Muscle layer of colon (tissue), 2 donors: Measurements from ENCODE around the gene CHRDL2.
A peak's percentile ranks its signal among the peaks of the same experiment; 100 is the strongest.

Source experiments
- H3K27ac ChIP-seq: one replicate; pipeline ENCODE4 v1.7.0; 2013; ENCODE audit warnings: low read depth, mild to moderate bottlenecking, low read length, moderate library complexity
- H3K27me3 ChIP-seq, 2 donors: one replicate each; pipeline ENCODE4 v1.7.0; 2013; ENCODE audit warnings: low read length in 2 of 2, mild to moderate bottlenecking in 2 of 2; ENCODE audit not compliant: insufficient read depth in 2 of 2, control insufficient read depth in 1 of 2
- H3K36me3 ChIP-seq: one replicate; pipeline ENCODE4 v1.7.0; 2013; ENCODE audit warnings: mild to moderate bottlenecking, low read length; ENCODE audit not compliant: insufficient read depth
- H3K4me1 ChIP-seq: one replicate; pipeline ENCODE4 v1.7.0; 2013; ENCODE audit warnings: mild to moderate bottlenecking, low read length; ENCODE audit not compliant: insufficient read depth
- H3K4me3 ChIP-seq, 2 donors: one replicate each; pipeline ENCODE4 v1.7.0; 2013; ENCODE audit warnings: low read length in 2 of 2, low read depth in 1 of 2, mild to moderate bottlenecking in 1 of 2, moderate library complexity in 1 of 2
- H3K9ac ChIP-seq: one replicate; pipeline ENCODE4 v1.7.0; 2013; ENCODE audit warnings: low read length
- H3K9me3 ChIP-seq: one replicate; pipeline ENCODE4 v1.7.0; 2013; ENCODE audit warnings: mild to moderate bottlenecking, low read length
- donor health status: abdominal sarcoma.
- donor health status: Adenocarcinoma of cecum.

CHRDL2 gene

GRCh38 chr11:74725701-74726100, 5.5 kb downstream of the CHRDL2 start:
- Histone ChIP-seq H3K27me3 (peaks cover 2 to 5% of the 10 kb centered on the region in 2 donors), H3K9me3 (no peaks in the 10 kb centered on the region), H3K4me3 (no peak overlapping the region), H3K4me1 (peaks cover 56% of the 10 kb centered on the region), H3K27ac (peak overlapping the region; percentile 74), H3K36me3 (no peaks in the 10 kb centered on the region), H3K9ac (no peak overlapping the region)

GRCh38 chr11:74723511-74723910, 7.7 kb downstream of the CHRDL2 start:
- Histone ChIP-seq H3K9ac (no peak overlapping the region), H3K9me3 (no peaks in the 10 kb centered on the region), H3K4me1 (peaks cover 65% of the 10 kb centered on the region), H3K27me3 (no peaks in the 10 kb centered on the region), H3K27ac (no peak overlapping the region), H3K36me3 (no peaks in the 10 kb centered on the region), H3K4me3 (no peak overlapping the region)

- Histone ChIP-seq H3K36me3 (no peaks in the 10 kb centered on the region), H3K9ac (no peak overlapping the region), H3K4me1 (peaks cover 80% of the 10 kb centered on the region), H3K9me3 (no peaks in the 10 kb centered on the region), H3K27me3 (no peaks in the 10 kb centered on the region), H3K27ac (peak overlapping the region; percentile 83), H3K4me3 (no peak overlapping the region)
Measured at GRCh38 chr11:74721479-74721835, 9.8 kb downstream of the CHRDL2 start.

GRCh38 chr11:74720596-74721478, 10.4 kb downstream of the CHRDL2 start:
- H3K9ac ChIP-seq = no peak overlapping the region
- H3K9me3 ChIP-seq = no peaks in the 10 kb centered on the region
- no peaks in the 10 kb centered on the region for H3K36me3 ChIP-seq
- no peak overlapping the region for H3K4me3 ChIP-seq
- peak overlapping the region; percentile 83 for H3K27ac ChIP-seq
- no peaks in the 10 kb centered on the region for H3K27me3 ChIP-seq
- H3K4me1 ChIP-seq = peaks cover 74% of the 10 kb centered on the region

- no peaks in the 10 kb centered on the region for H3K9me3 ChIP-seq
- H3K4me1 ChIP-seq = peaks cover 67% of the 10 kb centered on the region
- H3K9ac ChIP-seq = no peak overlapping the region
- no peaks in the 10 kb centered on the region for H3K27me3 ChIP-seq
- no peak overlapping the region for H3K4me3 ChIP-seq
- H3K27ac ChIP-seq = no peak overlapping the region
- no peaks in the 10 kb centered on the region for H3K36me3 ChIP-seq
Measured at GRCh38 chr11:74719011-74719410, 12.2 kb downstream of the CHRDL2 start.

GRCh38 chr11:74717221-74717969, 13.8 kb downstream of the CHRDL2 start:
- Histone ChIP-seq H3K9ac (no peak overlapping the region), H3K9me3 (no peaks in the 10 kb centered on the region), H3K4me3 (peak overlapping the region in 1 of 2 donors; percentile 19), H3K27ac (peak overlapping the region; percentile 13), H3K4me1 (peaks cover 59% of the 10 kb centered on the region), H3K27me3 (no peaks in the 10 kb centered on the region), H3K36me3 (no peaks in the 10 kb centered on the region)

GRCh38 chr11:74714904-74715303, 16.3 kb downstream of the CHRDL2 start:
- no peak overlapping the region for H3K9ac ChIP-seq
- H3K4me1 ChIP-seq = peaks cover 47% of the 10 kb centered on the region
- H3K9me3 ChIP-seq = no peaks in the 10 kb centered on the region
- H3K27me3 ChIP-seq = no peaks in the 10 kb centered on the region
- no peak overlapping the region for H3K27ac ChIP-seq
- no peak overlapping the region for H3K4me3 ChIP-seq
- H3K36me3 ChIP-seq = no peaks in the 10 kb centered on the region

GRCh38 chr11:74713686-74714085, 17.5 kb downstream of the CHRDL2 start:
- Histone ChIP-seq H3K36me3 (peaks cover 8% of the 10 kb centered on the region), H3K4me1 (peaks cover 35% of the 10 kb centered on the region), H3K4me3 (no peak overlapping the region), H3K9ac (no peak overlapping the region), H3K27ac (no peak overlapping the region), H3K9me3 (no peaks in the 10 kb centered on the region), H3K27me3 (no peaks in the 10 kb centered on the region)

- no peak overlapping the region for H3K27ac ChIP-seq
- H3K4me3 ChIP-seq = no peak overlapping the region
- H3K9ac ChIP-seq = no peak overlapping the region
Measured at GRCh38 chr11:74710281-74710938, 20.8 kb downstream of the CHRDL2 start.

GRCh38 chr11:74709175-74709574, 22.1 kb downstream of the CHRDL2 start:
- Histone ChIP-seq H3K36me3 (peaks cover 8% of the 10 kb centered on the region), H3K9me3 (no peaks in the 10 kb centered on the region), H3K9ac (no peak overlapping the region), H3K4me3 (no peak overlapping the region), H3K27me3 (no peaks in the 10 kb centered on the region), H3K4me1 (peaks cover 13% of the 10 kb centered on the region), H3K27ac (no peak overlapping the region)

More at GRCh38 chr11:74710281-74710938, 20.8 kb downstream of the CHRDL2 start:
- Histone ChIP-seq H3K27me3 (no peaks in the 10 kb centered on the region), H3K4me1 (peaks cover 13% of the 10 kb centered on the region), H3K36me3 (peaks cover 8% of the 10 kb centered on the region), H3K9me3 (no peaks in the 10 kb centered on the region)
